ENCODE measurements around the gene ATP5PD.
"Not testable (repeated sequence)": the region's sequence is repeated elsewhere in the genome, so short reads cannot be mapped to it uniquely, and the experiment has no call there.

The ATP5PD gene

GRCh38 chr17:75077072-75077495 is 30.3 kb upstream of the ATP5PD start:
- DNase-seq = no peak

DNA sequence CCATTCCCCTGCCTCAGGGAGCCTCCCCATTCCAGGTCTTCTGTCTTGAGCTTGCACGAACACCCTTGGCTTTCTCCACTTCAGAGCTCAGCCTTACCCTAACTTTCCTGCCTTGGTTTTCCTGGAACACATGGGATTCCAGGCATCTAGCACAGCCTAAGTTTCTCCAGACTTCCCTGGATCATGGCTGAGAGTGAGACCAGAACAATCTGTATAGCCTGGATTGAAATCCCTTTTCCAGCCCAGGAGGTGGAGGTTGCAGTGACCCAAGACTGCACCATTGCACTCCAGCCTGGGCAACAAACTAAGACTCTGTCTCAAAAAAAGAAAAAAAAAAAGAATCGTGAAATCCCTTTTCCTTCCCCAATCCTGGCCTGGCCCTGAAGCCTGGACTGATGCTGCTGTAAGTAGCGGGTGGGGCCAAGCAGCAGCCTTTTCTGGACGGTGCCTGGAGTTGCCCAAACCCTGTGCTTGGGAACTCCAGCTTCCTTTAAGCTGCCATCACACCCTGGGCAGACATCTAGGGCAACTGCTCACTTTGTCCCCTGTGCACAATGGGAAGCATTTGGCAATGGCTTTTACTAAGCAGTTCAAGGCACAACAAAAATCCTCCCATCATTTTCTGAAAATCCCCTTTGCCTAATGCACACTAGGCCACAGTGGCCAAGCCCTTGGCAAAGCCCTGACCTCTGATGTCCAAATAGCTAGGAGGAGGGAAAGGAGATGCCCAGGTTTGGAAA is 29.0 kb upstream of the ATP5PD start:
- no peak for DNase-seq

- no peak for DNase-seq
These were observed 27.8 kb upstream of the ATP5PD start for GRCh38 chr17:75074532-75074931.

GRCh38 chr17:75073618-75074047 is 26.9 kb upstream of the ATP5PD start:
- DNase-seq = no peak

- DNase-seq = not testable (repeated sequence)
These were observed 26.1 kb upstream of the ATP5PD start for GRCh38 chr17:75072909-75073308.

DNA sequence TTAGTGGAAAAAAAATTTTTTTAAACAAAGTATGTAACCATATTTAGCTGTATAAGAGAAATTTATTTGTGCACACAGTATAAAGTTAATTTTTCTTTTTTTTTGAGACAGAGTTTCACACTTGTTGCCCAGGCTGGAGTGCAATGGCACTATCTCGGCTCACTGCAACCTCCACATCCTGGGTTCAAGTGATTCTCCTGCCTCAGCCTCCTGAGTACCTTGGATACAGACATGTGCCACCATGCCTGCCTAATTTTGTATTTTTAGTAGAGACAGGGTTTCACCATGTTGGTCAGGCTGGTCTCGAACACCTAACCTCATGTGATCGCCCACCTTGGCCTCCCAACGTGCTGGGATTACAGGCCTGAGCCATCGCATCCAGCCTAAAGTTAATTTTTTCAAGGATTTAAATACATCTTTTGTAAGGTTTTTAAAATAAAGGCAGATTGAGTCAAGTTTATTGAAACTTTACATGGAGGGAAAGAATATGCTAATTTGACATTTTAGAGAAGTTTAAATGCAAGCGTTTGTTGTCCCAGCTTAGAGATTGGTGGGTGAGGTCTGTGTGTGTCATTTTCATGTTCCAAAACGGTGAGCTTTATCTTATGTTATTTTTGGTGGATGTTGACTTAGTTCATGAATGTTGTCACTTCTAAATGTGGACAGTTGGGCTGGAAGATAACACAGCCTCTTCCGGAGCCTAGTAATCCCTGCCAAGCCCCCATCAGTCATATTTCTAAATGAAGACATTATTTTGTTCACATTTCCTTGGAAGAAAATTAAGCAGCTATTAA is 24.9 kb upstream of the ATP5PD start:
- not testable (repeated sequence) for DNase-seq

- no peak for DNase-seq
These were observed 23.0 kb upstream of the ATP5PD start for GRCh38 chr17:75069783-75070182.

DNA sequence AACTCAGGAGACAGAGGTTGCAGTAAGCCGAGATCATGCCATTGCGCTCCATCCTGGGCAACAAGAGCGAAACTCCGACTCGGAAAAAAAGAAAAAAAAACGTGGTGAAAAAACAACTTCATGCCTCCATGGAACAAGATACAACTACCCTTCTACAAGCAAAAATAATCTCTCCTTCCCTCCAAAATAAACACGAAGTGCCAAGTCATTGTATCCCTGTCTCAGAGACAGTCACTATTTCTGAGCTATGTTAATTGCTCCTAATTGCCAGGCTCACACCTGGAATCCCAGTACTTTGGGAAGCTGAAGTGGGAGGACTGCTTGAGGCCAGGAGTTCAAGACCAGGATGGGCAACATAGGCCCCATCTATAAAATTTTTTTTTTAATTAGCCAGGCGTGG is 22.0 kb upstream of the ATP5PD start:
- DNase-seq = no peak

DNA sequence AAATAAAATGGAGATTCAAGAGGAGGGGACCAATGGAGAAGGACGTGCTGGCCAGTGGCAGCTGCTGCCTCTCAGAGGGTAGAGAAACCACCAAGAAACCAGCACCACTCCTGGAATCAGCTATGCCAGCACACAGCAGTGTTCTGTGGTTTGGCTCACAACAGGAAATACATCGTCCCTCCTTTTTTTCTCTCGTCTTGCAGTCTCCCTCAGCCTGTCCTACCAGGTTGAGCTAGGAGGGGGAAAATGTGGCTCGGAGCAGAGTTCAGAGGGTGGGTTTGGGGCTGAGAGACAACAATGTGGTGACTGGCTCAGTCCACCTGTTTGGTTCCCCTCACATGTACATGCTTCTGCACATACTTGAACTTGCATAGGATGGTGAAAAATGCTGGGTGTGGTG is 21.1 kb upstream of the ATP5PD start:
- DNase-seq = no peak

DNA sequence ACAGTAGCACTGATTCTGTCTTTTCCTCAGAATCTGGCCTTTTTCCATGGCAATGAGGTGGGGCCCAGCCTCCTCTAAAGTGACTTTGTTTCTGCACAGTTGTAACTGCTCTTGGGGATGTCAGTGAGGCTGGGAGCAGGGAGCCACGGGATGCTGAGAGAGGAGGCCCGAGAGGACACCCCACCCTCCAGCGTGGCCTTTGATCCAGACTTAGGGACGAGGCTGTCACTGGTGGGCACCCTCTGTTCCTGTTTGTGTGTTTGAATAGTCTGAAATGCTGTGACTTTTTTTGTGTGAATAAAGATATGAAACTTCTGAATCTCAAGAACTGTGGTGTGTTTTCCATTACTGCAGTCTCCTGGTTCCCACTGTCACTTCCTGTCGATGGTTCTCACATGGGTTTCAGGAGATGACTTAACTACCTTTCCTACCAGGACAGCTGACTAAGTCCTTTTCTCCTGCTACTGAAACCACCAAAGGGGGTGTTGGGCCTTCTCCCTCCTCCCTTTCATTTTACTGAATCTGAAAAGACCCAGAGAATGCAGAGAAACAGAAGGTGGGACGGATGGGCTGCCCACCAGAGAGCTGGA is 18.9 kb upstream of the ATP5PD start:
- DNase-seq = no peak

DNA sequence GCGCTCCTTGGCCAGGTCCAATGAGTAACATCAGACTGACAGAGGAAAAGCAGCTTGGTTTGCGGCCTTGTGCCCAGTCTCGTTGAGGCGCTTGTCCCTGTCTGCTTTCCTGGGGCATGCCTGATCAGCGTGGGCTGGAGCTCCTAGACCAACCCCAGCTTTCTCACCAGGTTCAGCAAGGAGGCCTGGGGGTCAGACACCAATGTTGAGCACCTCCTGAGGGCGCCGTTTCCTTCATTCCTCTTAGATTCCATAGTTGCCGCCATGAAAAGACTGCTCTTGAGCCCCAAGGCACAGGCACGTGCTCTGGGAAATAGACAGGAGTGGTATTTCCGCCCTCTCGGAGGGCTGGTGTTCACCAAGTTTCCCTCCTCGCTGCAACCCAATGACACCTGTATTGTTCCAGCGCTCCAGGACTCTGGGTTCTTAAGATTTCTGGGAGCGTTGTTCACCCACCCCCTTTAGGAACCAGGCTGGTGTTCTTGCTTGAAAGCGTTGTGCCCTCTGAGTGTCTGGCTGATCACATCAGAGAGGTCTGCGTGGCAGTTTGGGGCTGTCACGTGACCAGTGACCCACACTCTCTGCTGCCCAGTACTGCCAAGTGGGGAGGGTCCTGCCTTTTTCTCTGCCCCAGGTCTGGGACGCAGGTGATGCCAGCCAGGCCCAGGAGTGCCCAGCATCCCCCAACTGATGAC is 18.2 kb upstream of the ATP5PD start:
- no peak for DNase-seq

DNA sequence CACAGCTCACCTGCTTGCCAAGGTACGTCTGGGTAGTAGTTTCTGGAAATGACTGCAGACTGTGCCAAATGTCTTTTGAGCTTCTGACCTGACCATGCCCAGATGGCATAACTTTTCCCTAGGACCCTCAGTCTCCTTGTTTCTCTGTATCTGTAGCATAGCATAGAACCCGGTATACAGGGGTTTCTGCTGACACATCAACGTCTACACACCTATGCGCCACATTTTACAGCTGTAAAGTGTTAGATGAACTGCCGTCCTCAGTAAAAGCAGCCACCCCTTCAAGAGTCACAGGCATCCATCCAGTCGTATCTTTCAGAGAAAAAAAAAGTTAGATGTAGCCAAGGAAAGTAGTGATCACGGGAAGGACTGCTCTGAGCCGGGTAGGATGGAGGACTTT is 17.7 kb upstream of the ATP5PD start:
- no peak for DNase-seq

GRCh38 chr17:75064040-75064439 is 17.3 kb upstream of the ATP5PD start:
- DNase-seq = no peak

DNA sequence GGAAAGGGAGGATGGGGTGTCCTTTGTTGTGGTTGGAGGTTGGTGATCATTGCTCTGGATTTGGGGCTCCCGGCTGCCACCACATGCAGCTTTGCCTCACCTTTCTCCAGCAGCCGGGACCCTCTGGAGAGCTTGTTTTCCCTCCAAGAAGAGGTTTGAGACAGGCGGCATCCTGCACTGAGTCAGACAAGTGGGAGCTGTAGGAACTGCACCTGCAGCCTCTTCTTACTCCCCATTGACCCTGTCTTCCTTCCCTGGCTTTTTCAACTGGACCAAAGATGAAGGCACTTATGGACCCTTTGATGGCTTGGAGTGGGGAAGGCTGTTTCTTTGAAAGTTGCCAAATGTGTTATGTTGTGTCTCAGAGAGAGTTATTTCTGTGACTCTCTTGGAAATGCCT is 16.9 kb upstream of the ATP5PD start:
- no peak for DNase-seq

DNA sequence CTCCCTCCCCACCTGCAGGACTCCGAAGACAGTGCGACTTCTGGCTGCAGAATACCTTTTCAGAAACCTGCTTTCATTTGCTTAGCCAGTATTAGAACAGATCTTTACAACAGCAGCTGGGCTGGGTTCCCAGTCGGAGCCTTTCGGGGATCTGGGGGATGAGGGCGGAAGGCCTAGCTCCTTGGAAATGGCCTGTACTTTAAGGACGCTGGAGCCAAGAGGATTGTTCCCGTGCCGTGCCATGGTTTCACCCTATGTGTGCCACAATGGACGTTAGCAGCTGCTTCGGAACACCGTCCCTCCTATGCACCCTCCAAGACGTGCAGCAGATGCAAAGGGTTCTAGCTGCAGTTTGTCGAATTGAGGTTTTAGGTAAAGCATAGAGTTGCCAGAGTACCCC is 16.4 kb upstream of the ATP5PD start:
- DNase-seq = no peak

- DNase-seq = no peak
These were observed 14.8 kb upstream of the ATP5PD start for GRCh38 chr17:75061618-75062017.

GRCh38 chr17:75061055-75061438 is 14.3 kb upstream of the ATP5PD start:
- DNase-seq = no peak

DNA sequence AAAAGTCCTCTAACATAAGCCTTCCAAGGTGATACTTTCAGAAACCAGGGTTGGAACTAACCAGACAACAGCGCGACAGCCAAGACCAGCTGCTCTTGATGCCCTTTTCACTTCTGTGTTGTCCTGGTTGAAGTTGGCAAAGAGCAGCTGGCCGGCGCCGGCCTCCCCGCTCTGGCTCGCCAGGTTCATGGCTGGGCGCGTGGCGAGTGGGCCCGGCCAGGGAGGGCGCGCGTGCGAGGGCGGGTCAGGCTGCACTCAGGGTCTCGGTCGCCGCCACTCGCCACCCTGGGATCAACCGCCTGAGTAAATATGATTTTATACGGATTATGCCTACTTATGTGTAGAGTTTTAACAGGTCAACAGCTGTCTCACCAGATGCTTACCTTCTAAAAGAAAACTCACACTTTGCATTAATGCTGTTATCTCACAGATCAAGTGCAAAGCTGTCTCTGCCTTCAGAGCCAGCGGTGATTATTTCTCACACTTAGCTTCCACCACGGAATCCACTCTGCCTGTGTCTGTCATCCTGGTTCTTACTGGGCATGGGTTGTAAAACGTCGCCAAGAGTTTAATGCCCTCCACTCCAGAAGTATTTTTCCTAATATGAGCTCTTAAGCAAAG is 13.8 kb upstream of the ATP5PD start:
- DNase-seq = no peak

GRCh38 chr17:75059369-75060345 is 12.9 kb upstream of the ATP5PD start:
- peak; percentile 22 for DNase-seq

GRCh38 chr17:75051941-75052340 is 5.2 kb upstream of the ATP5PD start:
- no peak for DNase-seq

- DNase-seq = no peak
These were observed 2.9 kb upstream of the ATP5PD start for GRCh38 chr17:75049706-75050105.

DNA sequence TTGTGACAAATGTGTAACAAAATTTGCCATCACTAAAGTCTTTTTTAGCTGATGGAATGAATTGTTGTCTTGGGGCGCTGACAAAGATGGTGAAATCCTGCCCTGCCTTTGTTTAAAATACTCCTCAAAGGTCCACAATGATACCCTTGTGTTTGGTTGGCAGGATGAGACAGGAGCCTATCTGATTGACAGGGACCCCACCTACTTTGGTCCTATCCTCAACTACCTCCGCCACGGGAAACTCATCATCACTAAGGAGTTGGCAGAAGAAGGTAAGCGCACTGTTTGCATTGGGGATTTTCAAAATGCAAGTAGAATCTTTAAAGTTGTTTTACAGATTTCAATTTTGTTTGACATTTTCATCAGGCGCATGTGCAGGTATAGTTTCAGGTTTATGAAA is 2.3 kb upstream of the ATP5PD start:
- DNase-seq = no peak
